DND-41 (cell line): ENCODE measurements around the gene ZNF578.
"Not testable (repeated sequence)": the region's sequence is repeated elsewhere in the genome, so short reads cannot be mapped to it uniquely, and the experiment has no call there.

Experiments used
- ATAC-seq: fragments of 200-7000 bp; cut with Tn5 transposase; 3 replicates; pipeline ENCODE4 v1.9.1; 2021; ENCODE audit warnings: low read depth; ENCODE audit not compliant: insufficient read depth
- DNase-seq: peaks from one replicate; pipeline ENCODE4 v3.0.0-alpha.2; 2020
- H2AFZ ChIP-seq: 2 replicates; pipeline ENCODE4 v1.6.0; 2012; ENCODE audit warnings: low read depth, low read length
- H3K27ac ChIP-seq: 2 replicates; pipeline ENCODE4 v1.5.1; 2012; ENCODE audit warnings: low read length, inconsistent platforms
- H3K27me3 ChIP-seq: fragments of 200-600 bp; sonication (generic); 2 replicates; pipeline ENCODE4 v1.6.0; 2012; ENCODE audit warnings: low read length, mild to moderate bottlenecking, inconsistent platforms; ENCODE audit not compliant: insufficient read depth, poor library complexity
- H3K36me3 ChIP-seq: 2 replicates; pipeline ENCODE4 v1.5.1; 2012; ENCODE audit warnings: low read length, inconsistent platforms; ENCODE audit not compliant: insufficient read depth
- H3K4me1 ChIP-seq: 2 replicates; pipeline ENCODE4 v1.5.1; 2012; ENCODE audit warnings: mild to moderate bottlenecking, low read length; ENCODE audit not compliant: insufficient read depth
- H3K4me2 ChIP-seq: 2 replicates; pipeline ENCODE4 v1.6.0; 2012; ENCODE audit warnings: mild to moderate bottlenecking, moderate library complexity, low read length, inconsistent platforms; ENCODE audit not compliant: insufficient read depth
- H3K4me3 ChIP-seq, 2 experiments: fragments of 200-600 bp in 1 of 2; shearing (Covaris generic) in 1 of 2; 2 replicates each; pipeline ENCODE4 v1.5.1; 2012 to 2016; ENCODE audit warnings: inconsistent platforms in 2 of 2, low read length in 2 of 2, mild to moderate bottlenecking in 2 of 2, low read depth in 1 of 2, moderate library complexity in 1 of 2
- H3K79me2 ChIP-seq: 2 replicates; pipeline ENCODE4 v1.6.0; 2012; ENCODE audit warnings: low read length, inconsistent platforms; ENCODE audit not compliant: insufficient read depth
- H3K9ac ChIP-seq: 2 replicates; pipeline ENCODE4 v1.6.0; 2012; ENCODE audit warnings: low read depth, mild to moderate bottlenecking, inconsistent platforms, low read length, moderate library complexity
- H3K9me3 ChIP-seq: 2 replicates; pipeline ENCODE4 v1.5.1; 2012; ENCODE audit warnings: low read length, moderate library complexity, mild to moderate bottlenecking, inconsistent platforms; ENCODE audit not compliant: insufficient read depth, severe bottlenecking
- H4K20me1 ChIP-seq: 2 replicates; pipeline ENCODE4 v1.6.0; 2012; ENCODE audit warnings: low read length; ENCODE audit not compliant: insufficient read depth
- CTCF ChIP-seq: IDR thresholded peaks from 2 replicates; pipeline ENCODE4 v1.5.1; 2012; ENCODE audit warnings: borderline replicate concordance, low read length, moderate library complexity, mild to moderate bottlenecking; ENCODE audit not compliant: poor library complexity, severe bottlenecking; ENCODE audit errors: extremely low read depth
- EZH2 ChIP-seq: IDR thresholded peaks from 3 replicates; pipeline ENCODE4 v1.6.1; 2012; ENCODE audit warnings: borderline replicate concordance, low read depth, mild to moderate bottlenecking, moderate library complexity, low read length, inconsistent platforms; ENCODE audit not compliant: severe bottlenecking

ZNF578 gene

GRCh38 chr19:52542984-52543664, 89.8 kb downstream of the ZNF578 start:
- Histone ChIP-seq H3K9ac (no peak overlapping the region), H3K27me3 (no peaks in the 10 kb centered on the region), H3K79me2 (peaks cover 68% of the 10 kb centered on the region), H3K4me2 (no peak overlapping the region), H3K9me3 (no peaks in the 10 kb centered on the region), H3K4me1 (peaks cover 8% of the 10 kb centered on the region; the same call in 1 of the 2 replicates), H3K36me3 (peaks cover 56% of the 10 kb centered on the region), H2AFZ (no peak overlapping the region), H3K4me3 (no peak overlapping the region), H3K27ac (no peak overlapping the region), H4K20me1 (peaks cover 10% of the 10 kb centered on the region; the same call in 1 of the 2 replicates)
- DNase-seq (peak; percentile 36), ATAC-seq (peak; percentile 74)
- TF ChIP-seq EZH2 (no peak), CTCF (no peak)

- Histone ChIP-seq H2AFZ (no peak overlapping the region), H3K9ac (no peak overlapping the region), H3K9me3 (peaks cover 12% of the 10 kb centered on the region), H3K36me3 (peaks cover 83% of the 10 kb centered on the region), H3K4me1 (no peaks in the 10 kb centered on the region), H4K20me1 (no peaks in the 10 kb centered on the region), H3K4me3 (no peak overlapping the region), H3K4me2 (no peak overlapping the region), H3K27ac (no peak overlapping the region), H3K27me3 (no peaks in the 10 kb centered on the region), H3K79me2 (peaks cover 11% of the 10 kb centered on the region)
- ATAC-seq (no peak), DNase-seq (no peak)
- TF ChIP-seq CTCF (no peak), EZH2 (no peak)
Measured at GRCh38 chr19:52554216-52554971, 101.0 kb downstream of the ZNF578 start.

DNA sequence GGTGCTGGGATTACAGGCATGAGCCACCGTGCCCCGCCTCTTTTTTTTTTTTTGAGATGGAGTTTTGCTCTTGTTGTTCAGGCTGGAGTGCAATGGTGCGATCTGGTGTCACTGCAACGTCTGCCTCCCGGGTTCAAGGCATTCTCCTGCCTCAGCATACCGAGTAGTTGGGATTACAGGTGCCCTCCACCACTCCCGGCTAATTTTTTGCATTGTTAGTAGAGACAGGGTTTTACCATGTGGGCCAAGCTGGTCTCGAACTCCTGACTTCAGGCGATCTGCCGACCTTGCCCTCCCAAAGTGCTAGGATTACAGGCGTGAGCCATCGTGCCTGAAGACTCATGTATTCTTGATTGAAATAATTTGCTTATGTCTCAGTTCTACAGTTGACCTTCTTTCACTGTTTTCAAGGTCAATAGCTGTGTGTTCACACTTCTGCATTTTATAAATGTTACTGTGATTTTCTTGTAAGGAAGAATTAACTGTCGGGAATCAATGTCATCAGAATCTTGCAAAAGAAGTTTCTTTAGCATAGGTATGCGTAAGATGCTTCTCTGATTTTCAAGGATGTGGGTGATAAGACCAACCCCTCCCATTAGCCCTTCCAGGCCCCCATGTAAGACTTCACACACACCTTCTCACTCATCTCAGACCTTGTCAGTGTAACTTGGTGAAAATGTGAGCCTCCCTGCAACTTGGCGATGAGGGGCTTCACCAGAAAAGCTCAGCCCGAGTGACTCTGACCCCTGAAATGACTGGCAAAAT, 104.1 kb downstream of the ZNF578 start:
- Histone ChIP-seq H3K4me2 (no peak overlapping the region), H3K27me3 (no peaks in the 10 kb centered on the region), H3K79me2 (peaks cover 27% of the 10 kb centered on the region), H3K4me1 (no peaks in the 10 kb centered on the region), H3K9ac (no peak overlapping the region), H4K20me1 (no peaks in the 10 kb centered on the region), H2AFZ (no peak overlapping the region), H3K36me3 (peaks cover 79% of the 10 kb centered on the region), H3K4me3 (no peak overlapping the region), H3K9me3 (peaks cover 10% of the 10 kb centered on the region), H3K27ac (no peak overlapping the region)
- TF ChIP-seq EZH2, result no peak
- no peak for TF ChIP-seq CTCF
- no peak for ATAC-seq
- no peak for DNase-seq

DNA sequence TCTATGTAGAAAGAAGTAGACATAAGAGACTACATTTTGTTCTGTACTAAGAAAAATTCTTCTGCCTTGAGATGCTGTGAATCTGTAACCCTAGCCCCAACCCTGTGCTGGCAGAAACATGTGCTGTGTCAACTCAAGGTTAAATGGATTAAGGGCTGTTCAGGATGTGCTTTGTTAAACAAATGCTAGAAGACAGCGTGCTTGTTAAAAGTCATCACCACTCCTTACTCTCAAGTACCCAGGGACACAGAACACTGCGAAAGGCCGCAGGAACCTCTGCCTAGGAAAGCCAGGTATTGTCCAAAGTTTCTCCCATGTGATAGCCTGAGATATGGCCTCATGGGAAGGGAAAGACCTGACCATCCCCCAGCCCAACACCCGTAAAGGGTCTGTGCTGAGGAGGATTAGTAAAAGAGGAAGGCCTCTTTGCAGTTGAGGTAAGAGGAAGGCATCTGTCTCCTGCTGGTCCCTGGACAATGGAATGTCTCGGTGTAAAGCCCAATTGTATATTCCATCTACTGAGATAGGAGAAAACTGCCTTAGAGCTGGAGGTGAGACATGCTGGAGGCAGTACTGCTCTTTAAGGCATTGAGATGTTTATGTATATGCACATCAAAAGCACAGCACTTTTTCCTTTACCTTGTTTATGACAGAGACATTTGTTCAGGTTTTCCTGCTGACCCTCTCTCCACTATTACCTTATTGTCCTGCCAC, 105.5 kb downstream of the ZNF578 start:
- not testable (repeated sequence) for DNase-seq, ATAC-seq, H3K27ac ChIP-seq, H3K4me3 ChIP-seq, H3K4me1 ChIP-seq, H2AFZ ChIP-seq, H3K9ac ChIP-seq, H3K4me2 ChIP-seq, H3K27me3 ChIP-seq, H3K9me3 ChIP-seq, H4K20me1 ChIP-seq
- peaks cover 79% of the 10 kb centered on the region for H3K36me3 ChIP-seq
- peaks cover 32% of the 10 kb centered on the region for H3K79me2 ChIP-seq

DNA sequence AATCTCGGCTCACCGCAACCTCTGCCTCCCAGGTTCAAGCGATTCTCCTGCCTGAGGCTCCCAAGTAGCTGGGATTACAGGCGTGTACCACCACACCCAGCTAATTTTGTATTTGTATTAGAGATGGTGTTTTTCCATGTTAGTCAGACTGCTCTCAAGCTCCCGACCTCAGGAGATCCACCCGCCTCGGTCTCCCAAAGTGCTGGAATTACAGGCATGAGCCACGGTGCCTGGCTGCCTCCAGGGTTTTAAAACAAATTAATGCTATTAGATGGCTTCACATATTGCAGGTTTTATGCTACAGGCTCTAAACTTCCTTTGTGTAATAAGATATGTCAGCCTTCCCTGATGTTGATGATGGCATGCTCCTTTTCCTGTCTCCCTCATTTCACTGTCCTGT, 108.3 kb downstream of the ZNF578 start:
- not testable (repeated sequence) for ATAC-seq

More for the DNA sequence above, 108.3 kb downstream of the ZNF578 start:
- H3K4me1 ChIP-seq, H3K4me2 ChIP-seq, H3K9me3 ChIP-seq, H3K27me3 ChIP-seq, H3K27ac ChIP-seq, H4K20me1 ChIP-seq, H3K9ac ChIP-seq, H2AFZ ChIP-seq, H3K4me3 ChIP-seq, DNase-seq: not testable (repeated sequence)
- peaks cover 65% of the 10 kb centered on the region for H3K36me3 ChIP-seq
- H3K79me2 ChIP-seq, result peaks cover 32% of the 10 kb centered on the region
